Stomach (tissue), 9 donors: ENCODE results near the gene C1orf232. TPM values are rescaled to one million over a fixed set of nuclear protein-coding genes. Genes with fewer than 3 reads are reported as not detected.

Source experiments
- DNase-seq, 2 donors: peaks; one replicate each; pipeline versions ENCODE4 v3.0.0 to v3.0.0-alpha.2; 2013 to 2019
- H3K27ac ChIP-seq, 5 donors: fragments of 200-600 bp in 4 of 5; sonication (generic) in 4 of 5; one replicate each; pipeline ENCODE4 v1.5.1; 2013 to 2019; ENCODE audit warnings: mild to moderate bottlenecking in 1 of 5, moderate library complexity in 1 of 5
- H3K27me3 ChIP-seq, 3 donors: fragments of 200-600 bp; sonication (generic); one replicate each; pipeline ENCODE4 v1.5.1; 2017 to 2019; ENCODE audit warnings: mixed run types in 1 of 3
- H3K36me3 ChIP-seq, 4 donors: fragments of 200-600 bp; sonication (generic); 1 replicate in 3 of 4; 2 replicates in 1 of 4; pipeline ENCODE4 v1.5.1; 2016 to 2019
- H3K4me1 ChIP-seq, 4 donors: fragments of 200-600 bp; sonication (generic); one replicate each; pipeline ENCODE4 v1.5.1; 2016 to 2019
- H3K4me3 ChIP-seq, 4 donors: fragments of 200-600 bp; sonication (generic) in 3 of 4; one replicate each; pipeline ENCODE4 v1.5.1; 2016 to 2019; ENCODE audit warnings: mild to moderate bottlenecking in 1 of 4
- H3K9me3 ChIP-seq, 4 donors: fragments of 200-600 bp; sonication (generic); one replicate each; pipeline ENCODE4 v1.5.1; 2016 to 2019
- CTCF ChIP-seq, 7 experiments: fragments of 450-650 bp in 4 of 7; fragments of 200-600 bp in 3 of 7; sonication (generic) in 3 of 7; IDR thresholded peaks; one replicate each; pipeline ENCODE4 v1.5.1; 2016 to 2019; ENCODE audit warnings: antibody characterized with exemption in 7 of 7, control low read depth in 2 of 7, mild to moderate bottlenecking in 1 of 7
- EP300 ChIP-seq: sonication (generic); formaldehyde crosslinking; IDR thresholded peaks from one replicate; pipeline ENCODE4 v1.6.1; 2017; ENCODE audit warnings: antibody characterized with exemption
- POLR2A ChIP-seq, 4 donors: fragments of 450-650 bp; IDR thresholded peaks; one replicate each; pipeline ENCODE4 v1.6.1; 2016; ENCODE audit warnings: antibody characterized with exemption in 4 of 4, control low read depth in 2 of 4, mild to moderate bottlenecking in 1 of 4, moderate library complexity in 1 of 4
- POLR2AphosphoS5 ChIP-seq, 3 donors: sonication (generic); formaldehyde crosslinking; IDR thresholded peaks; one replicate each; pipeline ENCODE4 v1.6.1; 2016; ENCODE audit warnings: antibody characterized with exemption in 3 of 3
- WGBS, 5 donors: extraction: QIAGEN DNeasy Blood & Tissue Kit in 3 of 5; methylation state at CpG; one replicate each; pipeline versions ENCODE4 v1.1.5 to v1.1.7; 2013 to 2018; 5-methylcytosine and 5-hydroxymethylcytosine counted together
- intact Hi-C: fragments of 100-400 bp; cut with DNase I; formaldehyde crosslinking; loops from one replicate; pipeline ENCODE4 v1.15.1; 2023; ENCODE audit warnings: low total_unique reads
- polyA plus RNA-seq, 3 donors: library from polyadenylated mRNA; stranded (reverse); fragments of 200-250 nt; gene quantifications; one replicate each; pipeline ENCODE4 v1.2.3, GENCODE V29; 2013
- total RNA-seq, 5 donors: library from RNA; depleted of rRNA; stranded (reverse); fragments of >200 nt; gene quantifications; one replicate each; pipeline versions ENCODE4 v1.1.0 to v1.2.3, GENCODE V29; 2014 to 2016
- donor health status: healthy with polysubstance abuse.
- donor health status: Bipolar disorder and iron deficiency.
- donor health status: healthy.

Gene C1orf232
- total and polyA plus RNA-seq, 8 donors = not detected

DNA sequence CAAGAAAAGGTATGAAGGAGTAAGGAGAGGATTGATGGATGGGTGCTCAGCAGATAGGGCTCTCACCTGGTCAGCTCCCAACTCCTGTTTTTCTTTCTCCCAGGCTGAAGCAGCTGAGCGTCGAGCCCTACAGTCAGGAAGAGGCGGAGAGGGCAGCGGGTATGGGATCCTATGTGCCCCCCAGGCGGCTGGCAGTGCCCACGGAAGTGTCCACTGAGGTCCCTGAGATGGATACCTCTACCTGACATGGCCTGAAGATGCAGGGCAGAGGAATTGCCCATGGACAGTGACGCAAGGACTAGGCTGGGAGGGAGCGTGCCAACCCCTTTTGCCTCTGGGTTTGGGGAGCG is 1.7 kb upstream of the C1orf232 start:
- intact Hi-C loops = no loop called here
- peak overlapping the region; percentile 75 to 93 (median 84) for H3K4me3 ChIP-seq
- peaks cover 12 to 26% (median 25%) of the 10 kb centered on the region in 4 donors for H3K4me1 ChIP-seq
- peak in 1 of 2 donors; percentile 43 for DNase-seq
- TF ChIP-seq CTCF (IDR thresholded peaks at IDR 0.05) (no peak), POLR2AphosphoS5 (IDR thresholded peaks at IDR 0.05) (no peak)
- no peaks in the 10 kb centered on the region for H3K27me3 ChIP-seq
- H3K27ac ChIP-seq = peak overlapping the region in 4 of 5 donors; percentile 85 to 91 (median 86)
- 51 to 70% (median 55%) methylated on average over 6 to 9 of the region's 9 CpGs for WGBS, 5 donors
- peaks cover 0 to 10% (median 5%) of the 10 kb centered on the region in 4 donors for H3K36me3 ChIP-seq
- no peaks in the 10 kb centered on the region for H3K9me3 ChIP-seq

- TF ChIP-seq CTCF (IDR thresholded peaks at IDR 0.05) (peak in 5 of 7 experiments; percentile 81 to 90 (median 86)), EP300 (no peak), POLR2AphosphoS5 (IDR thresholded peaks at IDR 0.05) (peak; percentile 52 to 91 (median 81)), POLR2A (IDR thresholded peaks at IDR 0.05) (peak in 1 of 4 donors; percentile 21)
- Histone ChIP-seq H3K4me1 (peaks cover 12 to 32% (median 31%) of the 10 kb centered on the region in 4 donors), H3K27ac (peak within 1 kb of the TSS; percentile 75 to 91 (median 85)), H3K27me3 (no peaks in the 10 kb centered on the region), H3K4me3 (peak within 1 kb of the TSS; percentile 75 to 93 (median 84)), H3K36me3 (peaks cover 0 to 10% (median 5%) of the 10 kb centered on the region in 4 donors), H3K9me3 (no peaks in the 10 kb centered on the region)
- intact Hi-C loops = no loop called here
- peak; percentile 94 to 98 for DNase-seq
- WGBS, 5 donors = 1% methylated on average over 21 to 76 of the region's 76 CpGs
These were observed 1.1 kb upstream of the C1orf232 start, which contains the start of gene ZNF593 for GRCh38 chr1:26169669-26170471. TSS of gene ZNF593 (plus strand) at chr1:26169908. CDS start at chr1:26169984, 76 bp downstream.

DNA sequence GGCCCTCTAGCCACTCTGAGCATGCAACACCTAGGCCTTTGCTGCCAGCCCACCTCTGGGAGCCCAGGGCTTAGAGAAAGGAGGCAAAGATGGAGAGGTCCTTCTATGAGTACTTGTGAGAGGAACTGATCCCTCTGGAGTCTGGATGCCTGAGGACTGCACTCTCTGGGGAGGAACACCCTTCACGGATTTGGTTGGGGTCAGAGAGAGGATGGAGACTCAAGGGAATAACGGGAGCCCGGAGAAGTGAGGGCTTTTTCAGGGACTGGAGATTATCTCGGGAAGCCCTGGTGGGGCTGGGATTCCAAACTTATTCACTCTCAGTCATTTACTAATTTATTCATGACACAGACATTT is 413 bp upstream of the C1orf232 start:
- Histone ChIP-seq H3K27me3 (no peaks in the 10 kb centered on the region), H3K4me1 (peaks cover 12 to 39% (median 37%) of the 10 kb centered on the region in 4 donors), H3K9me3 (no peaks in the 10 kb centered on the region), H3K4me3 (peak overlapping the region; percentile 75 to 93 (median 84)), H3K36me3 (peaks cover 0 to 10% (median 5%) of the 10 kb centered on the region in 4 donors), H3K27ac (peak overlapping the region in 4 of 5 donors; percentile 85 to 91 (median 86))
- no peak for DNase-seq
- TF ChIP-seq EP300 (no peak), POLR2A (IDR thresholded peaks at IDR 0.05) (no peak), CTCF (IDR thresholded peaks at IDR 0.05) (no peak), POLR2AphosphoS5 (IDR thresholded peaks at IDR 0.05) (no peak)
- intact Hi-C loops = no loop called here
- 53 to 73% (median 57%) methylated on average over 4 of the region's 4 CpGs for WGBS, 5 donors

DNA sequence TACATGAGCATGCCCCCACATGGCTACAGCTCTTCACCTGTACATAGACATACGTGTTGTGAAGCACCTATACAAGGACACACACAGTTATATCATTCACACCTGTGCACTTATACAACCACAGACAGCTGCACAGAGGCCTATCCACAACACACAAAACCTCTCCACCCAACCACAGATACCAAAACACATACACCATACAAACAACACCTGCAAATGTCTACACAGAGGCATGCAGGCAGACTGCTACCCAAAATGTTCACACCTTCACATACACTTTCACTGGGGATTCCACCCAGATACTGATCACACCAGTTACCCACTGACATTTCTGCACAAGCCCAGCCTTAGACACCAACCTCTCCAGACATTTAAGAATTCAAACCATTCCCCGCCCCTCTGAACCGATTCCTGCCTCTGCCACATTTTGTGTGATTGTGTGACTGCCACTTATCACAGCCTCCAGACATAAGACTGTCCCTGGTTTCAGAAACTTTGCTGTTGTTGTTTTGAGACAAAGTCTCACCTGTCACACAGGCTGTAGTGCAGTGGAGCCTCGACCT is 2.0 kb downstream of the C1orf232 start:
- no peak for DNase-seq

More for the DNA sequence above, 2.0 kb downstream of the C1orf232 start:
- intact Hi-C loops = no loop called here
- H3K27me3 ChIP-seq = peaks cover 0 to 13% (median 3%) of the 10 kb centered on the region in 3 donors
- H3K9me3 ChIP-seq = no peaks in the 10 kb centered on the region
- H3K4me1 ChIP-seq = peaks cover 21 to 54% (median 50%) of the 10 kb centered on the region in 4 donors
- WGBS, 5 donors = 77 to 85% (median 80%) methylated on average over 4 of the region's 4 CpGs
- no peak for TF ChIP-seq POLR2AphosphoS5 (IDR thresholded peaks at IDR 0.05)
- no peak for TF ChIP-seq POLR2A (IDR thresholded peaks at IDR 0.05)
- TF ChIP-seq CTCF (IDR thresholded peaks at IDR 0.05) = no peak
- TF ChIP-seq EP300 = no peak
- H3K36me3 ChIP-seq = peaks cover 0 to 9% (median 4%) of the 10 kb centered on the region in 4 donors
- H3K27ac ChIP-seq = no peak overlapping the region
- H3K4me3 ChIP-seq = no peak overlapping the region
